Coronary artery (tissue), 2 donors: ENCODE data around the gene DYNLRB2.

Source experiments
- DNase-seq: peaks from one replicate; pipeline ENCODE4 v3.0.0-alpha.2; 2017; ENCODE audit warnings: low spot score
- H3K27ac ChIP-seq, 2 donors: fragments of 200-600 bp; sonication (generic); one replicate each; pipeline ENCODE4 v1.5.1; 2016 to 2019
- H3K4me3 ChIP-seq: fragments of 200-600 bp; sonication (generic); 2 replicates; pipeline ENCODE4 v1.5.1; 2016; ENCODE audit warnings: mild to moderate bottlenecking, moderate library complexity
- CTCF ChIP-seq: fragments of 200-600 bp; sonication (generic); IDR thresholded peaks from one replicate; pipeline ENCODE4 v1.5.1; 2019; ENCODE audit warnings: antibody characterized with exemption

DYNLRB2 gene

GRCh38 chr16:80546249-80546648 lies 5.5 kb downstream of the DYNLRB2 start:
- TF ChIP-seq CTCF, result no peak
- Histone ChIP-seq H3K27ac (no peak overlapping the region), H3K4me3 (no peak overlapping the region)
- no peak for DNase-seq

DNA sequence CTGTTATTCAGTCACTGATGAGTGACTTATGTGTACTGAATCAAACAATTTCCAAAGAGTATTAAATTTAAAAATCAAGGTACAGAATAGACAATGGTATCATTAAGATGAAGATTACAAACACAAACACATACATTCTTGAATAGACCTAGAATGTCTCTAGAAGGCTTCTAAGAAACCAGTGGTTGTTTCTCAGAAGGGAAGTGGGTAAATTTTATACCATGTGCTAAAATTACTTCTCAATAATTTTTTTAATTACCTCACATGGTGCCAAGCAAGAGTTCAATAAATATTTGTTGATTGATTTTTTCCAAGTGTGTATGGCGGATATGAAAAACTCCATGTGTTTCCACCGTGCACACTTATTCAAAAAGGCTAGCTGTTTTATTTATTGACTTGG lies 6.4 kb downstream of the DYNLRB2 start:
- TF ChIP-seq CTCF, result no peak
- Histone ChIP-seq H3K27ac (no peak overlapping the region), H3K4me3 (no peak overlapping the region)
- DNase-seq, result no peak

DNA sequence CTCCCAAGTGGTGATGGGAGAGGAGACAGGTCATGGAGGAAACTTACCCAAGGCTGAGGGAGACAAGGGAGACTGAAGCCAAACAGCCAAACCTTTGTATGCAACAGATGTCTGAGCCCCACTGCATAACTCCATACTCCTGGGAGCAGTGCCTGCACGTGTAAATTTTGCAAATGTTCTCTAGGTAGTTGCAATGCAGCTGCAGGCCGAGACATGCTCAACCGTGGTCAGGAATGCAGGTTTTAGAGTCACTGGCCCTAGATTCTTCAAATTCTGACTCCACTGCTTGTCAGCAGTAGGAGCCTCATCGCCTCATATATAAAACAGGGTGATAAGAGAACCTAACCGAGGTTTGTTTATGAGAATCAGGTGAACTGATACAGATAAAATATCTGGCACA lies 11.5 kb downstream of the DYNLRB2 start:
- no peak overlapping the region for H3K4me3 ChIP-seq
- DNase-seq, result no peak
- no peak overlapping the region for H3K27ac ChIP-seq
- TF ChIP-seq CTCF, result no peak

DNA sequence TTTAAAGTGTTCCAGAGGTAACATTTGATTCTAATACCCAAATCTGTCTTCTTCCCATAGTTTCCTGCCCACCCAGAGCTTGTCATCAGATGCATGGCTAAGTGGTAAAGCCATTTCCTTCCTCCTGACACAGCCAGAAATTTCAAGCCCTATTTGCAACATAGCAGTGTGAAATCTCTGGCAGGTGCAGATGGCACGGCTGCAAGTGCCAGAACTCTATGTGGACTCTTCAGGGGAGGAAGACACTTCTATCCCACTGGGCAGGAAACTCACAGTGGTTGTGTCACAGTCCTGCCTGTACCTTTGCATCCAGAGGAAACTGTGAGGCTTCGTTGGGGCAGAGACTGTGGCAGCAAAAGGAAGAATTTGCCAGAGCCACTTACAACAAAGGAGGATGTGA lies 13.2 kb downstream of the DYNLRB2 start:
- DNase-seq, result no peak
- H3K27ac ChIP-seq, result no peak overlapping the region
- no peak for TF ChIP-seq CTCF
- H3K4me3 ChIP-seq, result no peak overlapping the region

GRCh38 chr16:80556481-80556880 lies 15.7 kb downstream of the DYNLRB2 start:
- no peak for TF ChIP-seq CTCF
- Histone ChIP-seq H3K4me3 (no peak overlapping the region), H3K27ac (no peak overlapping the region)
- no peak for DNase-seq

DNA sequence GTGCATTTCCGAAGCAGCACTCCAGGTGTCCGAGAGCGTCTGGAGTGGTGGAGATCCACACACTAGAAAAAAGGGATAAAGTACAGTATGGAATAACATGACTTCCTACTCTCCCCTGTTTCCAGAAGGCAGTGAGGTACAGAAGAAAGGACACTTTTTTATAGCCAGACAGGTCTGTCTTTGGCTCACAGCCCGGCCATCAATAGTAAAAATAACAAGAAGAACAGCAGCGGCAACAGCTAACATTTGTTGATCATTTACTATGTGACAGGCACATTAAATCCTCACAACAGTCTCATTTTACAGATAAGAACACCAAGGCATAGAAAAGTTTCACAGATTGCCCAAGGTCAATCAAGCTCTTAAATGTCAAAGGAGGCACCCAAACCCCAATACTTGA lies 16.2 kb downstream of the DYNLRB2 start:
- TF ChIP-seq CTCF, result no peak
- Histone ChIP-seq H3K27ac (no peak overlapping the region), H3K4me3 (no peak overlapping the region)
- no peak for DNase-seq

DNA sequence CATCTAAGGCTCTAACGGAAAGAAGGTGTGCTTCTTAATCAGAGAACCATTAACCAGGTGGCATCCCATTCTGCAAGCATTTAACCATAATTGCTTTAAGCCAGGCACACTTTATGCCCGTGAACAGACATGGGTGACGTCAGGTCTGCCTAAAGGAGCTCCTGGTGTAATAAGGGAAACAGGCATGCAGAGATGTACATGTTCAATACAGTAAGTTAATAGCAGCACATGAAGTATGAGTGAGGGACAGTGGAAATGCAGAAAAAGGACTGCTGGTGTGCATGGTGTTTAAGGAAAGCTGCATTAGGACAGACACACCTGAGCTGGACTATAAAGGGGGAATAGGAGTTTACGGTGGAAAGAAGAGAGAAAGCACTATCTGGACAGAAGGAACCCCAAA lies 18.6 kb downstream of the DYNLRB2 start:
- Histone ChIP-seq H3K27ac (no peak overlapping the region), H3K4me3 (no peak overlapping the region)
- TF ChIP-seq CTCF, result no peak
- DNase-seq, result no peak
